GM18951 (cell line): ENCODE measurements around the gene MARCHF6.

Experiments
- POLR2A ChIP-seq: IDR thresholded peaks from 4 replicates; pipeline ENCODE4 v1.6.1; 2011; ENCODE audit warnings: mild to moderate bottlenecking; ENCODE audit not compliant: insufficient read length, insufficient read depth; ENCODE audit errors: extremely low read depth
- in situ Hi-C: fragments of 300-500 bp; cut with MboI; formaldehyde crosslinking; loops from one replicate; pipeline ENCODE4 v1.12.0; 2022; ENCODE audit warnings: low sequenced_read_pairs, mixed read lengths, inconsistent platforms; ENCODE audit not compliant: unreplicated experiment

MARCHF6 gene

GRCh38 chr5:10393491-10393890 is 40.0 kb downstream of the MARCHF6 start:
- TF ChIP-seq POLR2A, result no peak

GRCh38 chr5:10396552-10396951 is 43.1 kb downstream of the MARCHF6 start:
- in situ Hi-C loops, result no loop called here
- TF ChIP-seq POLR2A, result no peak

More at GRCh38 chr5:10393491-10393890, 40.0 kb downstream of the MARCHF6 start:
- in situ Hi-C loops, result no loop called here

DNA sequence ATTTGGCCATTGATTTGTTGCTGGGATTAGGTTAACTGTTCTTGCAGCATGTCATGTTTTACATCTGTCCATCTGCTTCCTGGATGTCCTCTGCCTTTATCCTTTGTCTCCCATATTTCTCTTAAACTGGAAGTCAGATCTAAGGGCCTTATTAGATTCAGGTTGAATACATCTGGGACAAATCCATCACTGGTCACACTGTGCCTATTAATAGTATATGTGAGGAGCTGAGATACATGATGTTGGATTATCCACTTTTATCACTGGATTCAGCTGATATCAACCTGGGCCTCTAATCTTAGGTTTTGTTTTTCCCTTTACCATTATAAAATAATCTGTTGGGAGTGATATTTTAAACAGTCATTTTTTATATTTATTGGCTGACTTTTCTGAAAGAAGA is 46.3 kb downstream of the MARCHF6 start:
- in situ Hi-C loops, result loop anchor here (25.0 kb wide), 1 partner anchor 113 kb away; no protein-coding TSS in a partner anchor

GRCh38 chr5:10400411-10400810 is 46.9 kb downstream of the MARCHF6 start:
- in situ Hi-C loops, result loop anchor here (25.0 kb wide), 1 partner anchor 113 kb away; no protein-coding TSS in a partner anchor
- TF ChIP-seq POLR2A, result no peak

More for the DNA sequence above, 46.3 kb downstream of the MARCHF6 start:
- no peak for TF ChIP-seq POLR2A

DNA sequence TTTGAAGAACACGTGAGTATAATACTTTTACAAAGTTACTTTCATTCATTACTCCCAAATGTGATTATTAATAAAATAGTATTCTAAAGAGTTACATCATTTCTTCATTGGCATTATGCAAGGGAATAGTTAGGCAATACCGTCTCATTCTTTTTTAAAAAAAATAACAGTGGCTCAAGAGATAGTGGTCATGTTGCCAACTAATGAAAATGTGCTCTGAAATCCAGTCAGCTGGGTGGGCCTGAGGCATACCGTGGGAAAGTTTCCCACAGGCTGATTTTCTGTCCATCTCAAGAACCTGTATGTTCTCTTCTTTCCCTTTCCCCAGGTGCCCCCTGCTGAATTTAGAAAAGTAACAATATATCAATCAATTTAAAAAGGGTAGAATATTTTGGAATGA is 47.3 kb downstream of the MARCHF6 start:
- TF ChIP-seq POLR2A, result no peak
- in situ Hi-C loops, result loop anchor here (25.0 kb wide), 1 partner anchor 114 kb away; no protein-coding TSS in a partner anchor

DNA sequence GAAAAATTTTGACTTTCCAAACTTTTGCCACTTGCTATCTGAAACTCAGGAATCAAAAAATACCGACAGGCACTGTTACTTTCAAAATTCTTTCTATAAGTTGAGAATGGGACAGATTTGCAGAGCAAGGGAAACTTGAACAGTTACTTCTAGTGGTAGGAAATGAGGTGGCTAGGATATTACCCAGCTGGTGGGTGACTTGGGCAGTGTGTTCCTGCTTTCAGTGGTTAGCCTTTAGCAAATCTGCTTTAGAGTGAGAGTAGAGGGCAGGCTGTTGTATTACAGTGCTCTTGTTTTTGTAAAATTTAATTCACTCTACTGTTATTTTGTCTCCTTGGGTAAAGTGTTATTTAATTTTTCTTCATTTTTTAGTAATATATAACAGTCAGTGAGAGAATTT is 48.0 kb downstream of the MARCHF6 start:
- TF ChIP-seq POLR2A, result no peak
- in situ Hi-C loops, result loop anchor here (25.0 kb wide), 1 partner anchor 114 kb away; no protein-coding TSS in a partner anchor
